ENCODE data around the gene CTTNBP2.

The CTTNBP2 gene, protein sequence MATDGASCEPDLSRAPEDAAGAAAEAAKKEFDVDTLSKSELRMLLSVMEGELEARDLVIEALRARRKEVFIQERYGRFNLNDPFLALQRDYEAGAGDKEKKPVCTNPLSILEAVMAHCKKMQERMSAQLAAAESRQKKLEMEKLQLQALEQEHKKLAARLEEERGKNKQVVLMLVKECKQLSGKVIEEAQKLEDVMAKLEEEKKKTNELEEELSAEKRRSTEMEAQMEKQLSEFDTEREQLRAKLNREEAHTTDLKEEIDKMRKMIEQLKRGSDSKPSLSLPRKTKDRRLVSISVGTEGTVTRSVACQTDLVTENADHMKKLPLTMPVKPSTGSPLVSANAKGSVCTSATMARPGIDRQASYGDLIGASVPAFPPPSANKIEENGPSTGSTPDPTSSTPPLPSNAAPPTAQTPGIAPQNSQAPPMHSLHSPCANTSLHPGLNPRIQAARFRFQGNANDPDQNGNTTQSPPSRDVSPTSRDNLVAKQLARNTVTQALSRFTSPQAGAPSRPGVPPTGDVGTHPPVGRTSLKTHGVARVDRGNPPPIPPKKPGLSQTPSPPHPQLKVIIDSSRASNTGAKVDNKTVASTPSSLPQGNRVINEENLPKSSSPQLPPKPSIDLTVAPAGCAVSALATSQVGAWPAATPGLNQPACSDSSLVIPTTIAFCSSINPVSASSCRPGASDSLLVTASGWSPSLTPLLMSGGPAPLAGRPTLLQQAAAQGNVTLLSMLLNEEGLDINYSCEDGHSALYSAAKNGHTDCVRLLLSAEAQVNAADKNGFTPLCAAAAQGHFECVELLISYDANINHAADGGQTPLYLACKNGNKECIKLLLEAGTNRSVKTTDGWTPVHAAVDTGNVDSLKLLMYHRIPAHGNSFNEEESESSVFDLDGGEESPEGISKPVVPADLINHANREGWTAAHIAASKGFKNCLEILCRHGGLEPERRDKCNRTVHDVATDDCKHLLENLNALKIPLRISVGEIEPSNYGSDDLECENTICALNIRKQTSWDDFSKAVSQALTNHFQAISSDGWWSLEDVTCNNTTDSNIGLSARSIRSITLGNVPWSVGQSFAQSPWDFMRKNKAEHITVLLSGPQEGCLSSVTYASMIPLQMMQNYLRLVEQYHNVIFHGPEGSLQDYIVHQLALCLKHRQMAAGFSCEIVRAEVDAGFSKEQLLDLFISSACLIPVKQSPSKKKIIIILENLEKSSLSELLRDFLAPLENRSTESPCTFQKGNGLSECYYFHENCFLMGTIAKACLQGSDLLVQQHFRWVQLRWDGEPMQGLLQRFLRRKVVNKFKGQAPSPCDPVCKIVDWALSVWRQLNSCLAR (N-terminal part only)

GRCh38 chr7:117873310-117874190, at the start of gene CTTNBP2:
Gene CTTNBP2 (minus strand): TSS chr7:117873441. CDS start chr7:117873415, 26 bp downstream.
- no peak for DNase-seq (ENCODE audit: low read depth)

- no peak for DNase-seq (ENCODE audit: low read depth)
Observed at GRCh38 chr7:117916309-117916708, 43.1 kb upstream of the CTTNBP2 start.

GRCh38 chr7:117912421-117912820, 39.2 kb upstream of the CTTNBP2 start:
- no peak for DNase-seq (ENCODE audit: low read depth)

- no peak for DNase-seq (ENCODE audit: low read depth)
Observed at GRCh38 chr7:117908031-117908795, 35.0 kb upstream of the CTTNBP2 start.

DNA sequence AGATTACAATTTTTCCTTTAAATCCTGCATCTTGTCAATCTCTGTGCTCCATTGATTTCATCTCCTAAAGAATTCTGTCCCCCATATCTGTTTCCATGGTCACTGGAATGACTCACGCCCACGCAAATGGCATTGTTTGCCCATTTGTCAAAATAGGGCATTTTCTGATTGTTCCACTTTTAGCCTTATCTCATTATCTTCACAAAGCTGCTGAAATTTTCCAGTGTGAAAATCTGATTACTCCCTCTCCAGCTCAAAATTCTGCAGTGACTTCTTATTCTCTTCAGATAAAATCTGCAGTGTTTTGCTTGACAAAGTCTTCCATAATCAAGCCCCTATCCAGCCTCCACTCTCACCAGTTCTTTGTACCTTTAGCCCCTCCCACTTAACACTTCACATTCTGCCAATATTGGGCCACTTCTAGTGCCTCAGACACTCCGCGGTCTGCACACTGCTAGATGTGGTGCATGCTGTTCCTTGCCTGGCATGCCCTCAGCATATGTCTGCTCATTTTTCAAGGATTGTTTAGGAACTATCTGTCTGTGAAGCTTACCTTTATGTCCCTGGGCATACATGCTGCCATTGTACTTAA, 33.9 kb upstream of the CTTNBP2 start:
- DNase-seq (ENCODE audit: low read depth): no peak

- no peak for DNase-seq (ENCODE audit: low read depth)
Observed at GRCh38 chr7:117902314-117902889, 29.2 kb upstream of the CTTNBP2 start.

- no peak for DNase-seq (ENCODE audit: low read depth)
Observed at GRCh38 chr7:117901089-117901797, 28.0 kb upstream of the CTTNBP2 start.

DNA sequence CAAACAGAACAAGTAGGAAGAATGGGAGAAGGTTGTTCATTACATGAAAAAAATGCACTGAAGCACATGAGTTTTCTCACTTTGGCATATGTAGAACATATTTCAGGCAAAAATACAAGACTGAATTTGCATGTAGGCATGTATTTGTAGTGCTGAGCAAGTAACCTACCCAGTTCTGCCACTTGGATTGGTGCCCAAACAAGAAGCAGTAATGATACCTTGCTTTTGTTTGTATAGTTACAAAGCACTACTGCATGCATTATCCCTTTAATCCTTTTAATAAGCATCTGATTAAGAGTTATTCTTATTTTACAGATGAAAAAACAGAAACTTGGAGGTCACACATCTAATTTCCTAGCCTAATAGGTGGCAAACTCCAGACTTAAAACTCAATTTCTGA, 23.1 kb upstream of the CTTNBP2 start:
- DNase-seq (ENCODE audit: low read depth): no peak

- no peak for DNase-seq (ENCODE audit: low read depth)
Observed at GRCh38 chr7:117895276-117895675, 22.0 kb upstream of the CTTNBP2 start.

DNA sequence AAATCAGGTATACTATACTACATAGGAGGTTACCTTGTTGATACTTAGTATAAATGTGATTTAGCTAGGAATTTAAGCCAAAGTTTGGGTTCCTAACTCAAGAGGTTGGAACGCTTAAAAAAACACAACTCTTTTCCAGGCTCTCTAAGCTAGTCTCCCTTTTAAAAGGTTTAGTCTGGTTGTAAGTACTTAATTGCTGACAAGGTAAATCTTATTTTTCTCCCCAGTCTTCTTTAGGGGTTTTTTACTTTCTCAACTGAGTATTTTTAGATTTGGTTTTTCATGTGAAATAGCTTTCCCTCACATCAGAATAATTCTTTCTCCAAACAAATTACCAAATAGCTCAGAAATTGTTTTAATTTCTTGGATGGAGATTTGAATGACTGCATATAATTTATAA, 20.8 kb upstream of the CTTNBP2 start:
- DNase-seq (ENCODE audit: low read depth): no peak

- DNase-seq (ENCODE audit: low read depth): no peak
Observed at GRCh38 chr7:117892821-117893220, 19.6 kb upstream of the CTTNBP2 start.

- DNase-seq (ENCODE audit: low read depth): no peak
Observed at GRCh38 chr7:117889611-117890010, 16.4 kb upstream of the CTTNBP2 start.

- no peak for DNase-seq (ENCODE audit: low read depth)
Observed at GRCh38 chr7:117888627-117889026, 15.4 kb upstream of the CTTNBP2 start.

GRCh38 chr7:117882594-117882993, 9.4 kb upstream of the CTTNBP2 start:
- no peak for DNase-seq (ENCODE audit: low read depth)

- no peak for DNase-seq (ENCODE audit: low read depth)
Observed at GRCh38 chr7:117876761-117877160, 3.5 kb upstream of the CTTNBP2 start.

- DNase-seq (ENCODE audit: low read depth): no peak
Observed at GRCh38 chr7:117875566-117875965, 2.3 kb upstream of the CTTNBP2 start.

DNA sequence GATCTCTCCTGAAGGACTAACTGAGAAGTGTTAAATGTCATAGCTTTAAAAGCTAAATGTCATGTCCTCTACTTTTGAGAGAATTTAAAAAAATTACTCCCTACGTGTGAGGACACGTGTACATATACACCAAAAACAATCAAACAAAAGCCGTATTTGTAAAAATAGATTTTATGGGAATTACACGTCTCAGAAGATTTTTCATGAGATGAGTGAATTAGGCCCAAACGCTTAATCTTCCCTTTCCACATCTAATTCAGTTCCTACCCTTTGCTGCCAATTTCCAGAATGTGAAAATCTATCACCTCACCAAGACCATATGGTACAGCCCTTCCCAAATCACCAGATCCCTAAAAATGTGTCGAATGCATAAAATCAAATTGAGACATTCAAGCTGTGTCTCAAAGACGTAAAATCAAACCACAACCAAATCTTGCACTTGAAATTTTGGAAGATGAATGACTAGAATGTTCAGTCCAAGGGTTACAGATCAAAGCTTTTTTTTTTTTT, 1.0 kb upstream of the CTTNBP2 start:
- DNase-seq (ENCODE audit: low read depth): no peak

- DNase-seq (ENCODE audit: low read depth): no peak
Observed at GRCh38 chr7:117872561-117873309, 506 bp downstream of the CTTNBP2 start.
